H9 (cell line): Measurements from ENCODE around the gene C3orf38. TPM values are rescaled to one million over a fixed set of nuclear protein-coding genes. Genes with fewer than 3 reads are reported as not detected.
A peak's percentile ranks its signal among the peaks of the same experiment; 100 is the strongest.

Experiments
- DNase-seq: peaks from one replicate; pipeline ENCODE4 v3.0.0-alpha.2; 2017
- H2AFZ ChIP-seq: one replicate; pipeline ENCODE4 v1.6.1; 2013; ENCODE audit warnings: mild to moderate bottlenecking, low read length, control low read depth, moderate library complexity
- H2AK5ac ChIP-seq: 2 replicates; pipeline ENCODE4 v1.6.1; 2013; ENCODE audit warnings: low read length, control low read depth, mixed read lengths; ENCODE audit not compliant: insufficient read length
- H2BK120ac ChIP-seq: one replicate; pipeline ENCODE4 v1.6.1; 2013; ENCODE audit warnings: low read depth, mild to moderate bottlenecking, low read length, control low read depth, inconsistent platforms; ENCODE audit not compliant: poor library complexity, severe bottlenecking
- H2BK12ac ChIP-seq: 2 replicates; pipeline ENCODE4 v1.6.1; 2013; ENCODE audit warnings: low read length, control low read depth, mixed read lengths, low read depth; ENCODE audit not compliant: insufficient read length
- H2BK15ac ChIP-seq: 2 replicates; pipeline ENCODE4 v1.6.1; 2013; ENCODE audit warnings: low read depth, low read length, control low read depth
- H2BK20ac ChIP-seq: one replicate; pipeline ENCODE4 v1.6.1; 2013; ENCODE audit warnings: low read depth, mild to moderate bottlenecking, low read length, control low read depth, inconsistent platforms; ENCODE audit not compliant: poor library complexity, severe bottlenecking
- H2BK5ac ChIP-seq: 2 replicates; pipeline ENCODE4 v1.6.1; 2013; ENCODE audit warnings: low read length, control low read depth, mixed read lengths; ENCODE audit not compliant: insufficient read length
- H3K14ac ChIP-seq: 2 replicates; pipeline ENCODE4 v1.6.1; 2013; ENCODE audit warnings: low read length, control low read depth; ENCODE audit not compliant: insufficient read depth
- H3K18ac ChIP-seq: 2 replicates; pipeline ENCODE4 v1.6.1; 2013; ENCODE audit warnings: low read depth, mild to moderate bottlenecking, mixed read lengths, low read length, control low read depth; ENCODE audit not compliant: insufficient read length
- H3K23ac ChIP-seq: 2 replicates; pipeline ENCODE4 v1.6.1; 2013; ENCODE audit warnings: low read length, control low read depth, mixed read lengths, low read depth; ENCODE audit not compliant: insufficient read length
- H3K23me2 ChIP-seq: 2 replicates; pipeline ENCODE4 v1.6.1; 2013; ENCODE audit warnings: low read depth, mild to moderate bottlenecking, mixed read lengths, low read length, control low read depth; ENCODE audit not compliant: insufficient read length, poor library complexity, severe bottlenecking
- H3K27ac ChIP-seq: 2 replicates; pipeline ENCODE4 v1.5.1; 2013; ENCODE audit warnings: low read length, control low read depth, mixed read lengths, low read depth; ENCODE audit not compliant: insufficient read length
- H3K27me3 ChIP-seq: 2 replicates; pipeline ENCODE4 v1.6.1; 2013; ENCODE audit warnings: low read length, control low read depth, inconsistent platforms; ENCODE audit not compliant: insufficient read depth
- H3K4ac ChIP-seq: 2 replicates; pipeline ENCODE4 v1.6.1; 2013; ENCODE audit warnings: low read depth, mild to moderate bottlenecking, control low read depth, inconsistent platforms, low read length, moderate library complexity
- H3K4me1 ChIP-seq: 2 replicates; pipeline ENCODE4 v1.6.1; 2013; ENCODE audit warnings: low read length, control low read depth, inconsistent platforms; ENCODE audit not compliant: insufficient read depth
- H3K4me2 ChIP-seq: 2 replicates; pipeline ENCODE4 v1.6.1; 2013; ENCODE audit warnings: low read length, control low read depth, mixed read lengths; ENCODE audit not compliant: insufficient read length, insufficient read depth
- H3K56ac ChIP-seq: 2 replicates; pipeline ENCODE4 v1.6.1; 2013; ENCODE audit warnings: low read depth, mild to moderate bottlenecking, mixed read lengths, low read length, control low read depth; ENCODE audit not compliant: insufficient read length
- H3K79me1 ChIP-seq: 2 replicates; pipeline ENCODE4 v1.6.1; 2013; ENCODE audit warnings: low read depth, mild to moderate bottlenecking, moderate library complexity, low read length, control low read depth, inconsistent platforms; ENCODE audit not compliant: insufficient read depth, poor library complexity, severe bottlenecking
- H3K79me2 ChIP-seq: 2 replicates; pipeline ENCODE4 v1.6.1; 2013; ENCODE audit warnings: low read length, control low read depth, inconsistent platforms; ENCODE audit not compliant: insufficient read depth
- H3K9ac ChIP-seq: 2 replicates; pipeline ENCODE4 v1.6.1; 2013; ENCODE audit warnings: low read length, control low read depth, mixed read lengths; ENCODE audit not compliant: insufficient read length; ENCODE audit errors: extremely low read depth
- H3K9me3 ChIP-seq: one replicate; pipeline ENCODE4 v1.6.1; 2013; ENCODE audit warnings: low read depth, low read length, inconsistent platforms; ENCODE audit not compliant: control insufficient read depth
- H3T11ph ChIP-seq: one replicate; pipeline ENCODE4 v1.6.1; 2013; ENCODE audit warnings: mild to moderate bottlenecking, low read length, control low read depth, inconsistent platforms
- H4K20me1 ChIP-seq: one replicate; pipeline ENCODE4 v1.6.1; 2013; ENCODE audit not compliant: control insufficient read depth, insufficient read length, insufficient read depth
- H4K5ac ChIP-seq: 2 replicates; pipeline ENCODE4 v1.6.1; 2013; ENCODE audit warnings: low read depth, mild to moderate bottlenecking, mixed read lengths, low read length, control low read depth; ENCODE audit not compliant: insufficient read length
- H4K8ac ChIP-seq: replicated peaks from 2 replicates; pipeline ENCODE4 v1.6.1; 2013; ENCODE audit warnings: low read length, control low read depth, mixed read lengths, low read depth; ENCODE audit not compliant: insufficient read length
- H4K91ac ChIP-seq: 2 replicates; pipeline ENCODE4 v1.6.1; 2013; ENCODE audit warnings: low read depth, mild to moderate bottlenecking, moderate library complexity, mixed read lengths, low read length, control low read depth; ENCODE audit not compliant: insufficient read length
- H3K27ac Mint-ChIP-seq, 3 experiments: 2 replicates in 2 of 3; 3 replicates in 1 of 3; pipeline ENCODE4 v1.8.0; 2020 to 2021; ENCODE audit warnings: mixed read lengths in 3 of 3, mild to moderate bottlenecking in 1 of 3, moderate library complexity in 1 of 3
- H3K27me3 Mint-ChIP-seq: 2 replicates; pipeline ENCODE4 v1.8.0; 2021; ENCODE audit warnings: low read depth, mild to moderate bottlenecking, moderate library complexity, mixed read lengths
- H3K36me3 Mint-ChIP-seq, 3 experiments: 2 replicates in 2 of 3; 3 replicates in 1 of 3; pipeline ENCODE4 v1.8.0; 2020 to 2021; ENCODE audit warnings: low read depth in 3 of 3, mixed read lengths in 3 of 3; ENCODE audit not compliant: insufficient read depth in 1 of 3
- H3K4me1 Mint-ChIP-seq, 2 experiments: 2 replicates each; pipeline ENCODE4 v1.8.0; 2020; ENCODE audit warnings: mixed read lengths in 2 of 2
- H3K4me3 Mint-ChIP-seq, 2 experiments: 2 replicates in 1 of 2; 3 replicates in 1 of 2; pipeline ENCODE4 v1.8.0; 2020 to 2021; ENCODE audit warnings: mild to moderate bottlenecking in 2 of 2, mixed read lengths in 2 of 2, moderate library complexity in 1 of 2
- H3K9me3 Mint-ChIP-seq, 2 experiments: 2 replicates in 1 of 2; 3 replicates in 1 of 2; pipeline ENCODE4 v1.8.0; 2020; ENCODE audit warnings: mild to moderate bottlenecking in 2 of 2, mixed read lengths in 2 of 2, moderate library complexity in 1 of 2
- WGBS: extraction: QIAGEN DNeasy Blood & Tissue Kit; methylation state at CpG from one replicate; pipeline ENCODE4 v1.1.7; 2013; ENCODE audit warnings: missing lambda C conversion rate, low lambda C conversion rate, mixed read lengths; ENCODE audit not compliant: insufficient read length; ENCODE audit errors: extremely low coverage; 5-methylcytosine and 5-hydroxymethylcytosine counted together
- total RNA-seq: library from RNA; stranded (reverse); gene quantifications from 2 replicates; pipeline ENCODE4 v1.2.1, GENCODE V29; 2021
- TF ChIP-seq, protein P1 (sequence below): fragments of 200-600 bp; sonication (generic); conservative IDR thresholded peaks from 3 replicates; pipeline ENCODE4 v1.8.0; 2021; ENCODE audit warnings: antibody characterized with exemption, mild to moderate bottlenecking

The C3orf38 gene
- total RNA-seq, 1 experiment from 2014 or later = 36.6 TPM

DNA sequence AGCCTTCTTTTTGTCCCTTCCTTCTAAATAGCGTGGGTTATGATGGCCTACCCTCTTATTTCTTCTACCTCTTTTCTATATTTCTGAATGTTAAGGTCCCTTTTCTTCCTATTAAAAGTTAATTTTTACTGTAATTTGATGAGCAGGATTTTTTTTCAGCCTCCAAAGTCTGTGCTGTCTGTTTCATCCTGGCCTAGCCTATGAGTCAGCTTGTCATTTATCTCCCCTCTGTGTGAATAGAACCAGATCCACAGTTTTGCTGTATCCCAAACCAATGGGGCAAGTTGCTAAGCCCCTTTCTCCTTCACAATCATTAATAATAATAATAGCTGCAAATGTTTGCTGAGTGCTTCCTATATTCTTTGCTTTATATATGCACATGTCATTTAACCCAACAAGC is 18.1 kb upstream of the C3orf38 start:
- no peaks in the 10 kb centered on the region for H3K23me2 ChIP-seq
- no peak overlapping the region for H3K23ac ChIP-seq
- Mint-ChIP-seq H3K9me3 (no peaks in the 10 kb centered on the region), H3K27ac (peak overlapping the region in 1 of 3 experiments; percentile 0; a peak in 1 of 7 replicates), H3K27me3 (no peaks in the 10 kb centered on the region), H3K4me1 (peaks cover 3 to 5% of the 10 kb centered on the region in 2 experiments), H3K4me3 (no peak overlapping the region), H3K36me3 (peaks cover 5 to 8% (median 7%) of the 10 kb centered on the region in 3 experiments; a peak in 5 of 7 replicates)
- H4K20me1 ChIP-seq = no peaks in the 10 kb centered on the region
- no peak overlapping the region for H2AFZ ChIP-seq
- H3K27ac ChIP-seq = no peak overlapping the region
- H2AK5ac ChIP-seq = no peak overlapping the region
- H3K79me2 ChIP-seq = no peaks in the 10 kb centered on the region
- H2BK5ac ChIP-seq = no peak overlapping the region
- no peak overlapping the region for H2BK120ac ChIP-seq
- no peaks in the 10 kb centered on the region for H3K27me3 ChIP-seq
- H3K4me1 ChIP-seq = no peaks in the 10 kb centered on the region; the same call in 1 of the 2 replicates
- H3K79me1 ChIP-seq = no peaks in the 10 kb centered on the region
- no peak overlapping the region for H3K9ac ChIP-seq
- no peak overlapping the region for H3K14ac ChIP-seq
- H4K91ac ChIP-seq = no peak overlapping the region
- H2BK15ac ChIP-seq = no peak overlapping the region
- H4K8ac ChIP-seq = no peak overlapping the region
- H3T11ph ChIP-seq = no peak overlapping the region
- no peak overlapping the region for H3K18ac ChIP-seq
- DNase-seq = no peak
- H4K5ac ChIP-seq = no peak overlapping the region
- no peak overlapping the region for H2BK12ac ChIP-seq
- WGBS = no CpG with 5 or more reads among the region's 1 CpG
- TF ChIP-seq, protein P1, sequence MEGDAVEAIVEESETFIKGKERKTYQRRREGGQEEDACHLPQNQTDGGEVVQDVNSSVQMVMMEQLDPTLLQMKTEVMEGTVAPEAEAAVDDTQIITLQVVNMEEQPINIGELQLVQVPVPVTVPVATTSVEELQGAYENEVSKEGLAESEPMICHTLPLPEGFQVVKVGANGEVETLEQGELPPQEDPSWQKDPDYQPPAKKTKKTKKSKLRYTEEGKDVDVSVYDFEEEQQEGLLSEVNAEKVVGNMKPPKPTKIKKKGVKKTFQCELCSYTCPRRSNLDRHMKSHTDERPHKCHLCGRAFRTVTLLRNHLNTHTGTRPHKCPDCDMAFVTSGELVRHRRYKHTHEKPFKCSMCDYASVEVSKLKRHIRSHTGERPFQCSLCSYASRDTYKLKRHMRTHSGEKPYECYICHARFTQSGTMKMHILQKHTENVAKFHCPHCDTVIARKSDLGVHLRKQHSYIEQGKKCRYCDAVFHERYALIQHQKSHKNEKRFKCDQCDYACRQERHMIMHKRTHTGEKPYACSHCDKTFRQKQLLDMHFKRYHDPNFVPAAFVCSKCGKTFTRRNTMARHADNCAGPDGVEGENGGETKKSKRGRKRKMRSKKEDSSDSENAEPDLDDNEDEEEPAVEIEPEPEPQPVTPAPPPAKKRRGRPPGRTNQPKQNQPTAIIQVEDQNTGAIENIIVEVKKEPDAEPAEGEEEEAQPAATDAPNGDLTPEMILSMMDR = no peak
- H3K56ac ChIP-seq = no peak overlapping the region
- no peak overlapping the region for H3K4ac ChIP-seq
- no peaks in the 10 kb centered on the region for H3K9me3 ChIP-seq
- H3K4me2 ChIP-seq = no peak overlapping the region
- no peak overlapping the region for H2BK20ac ChIP-seq
